GM10266 (cell line): Measurements from ENCODE around the gene HLF.

Experiments
- DNase-seq: peaks from one replicate; pipeline ENCODE4 v3.0.0; 2012; ENCODE audit errors: extremely low spot score
- TF ChIP-seq, protein P1 (sequence below): IDR thresholded peaks from 2 replicates; pipeline ENCODE4 v1.5.1; 2012; ENCODE audit warnings: mild to moderate bottlenecking, low read depth; ENCODE audit not compliant: control insufficient read depth, insufficient read depth; ENCODE audit errors: missing control alignments

Gene HLF

DNA sequence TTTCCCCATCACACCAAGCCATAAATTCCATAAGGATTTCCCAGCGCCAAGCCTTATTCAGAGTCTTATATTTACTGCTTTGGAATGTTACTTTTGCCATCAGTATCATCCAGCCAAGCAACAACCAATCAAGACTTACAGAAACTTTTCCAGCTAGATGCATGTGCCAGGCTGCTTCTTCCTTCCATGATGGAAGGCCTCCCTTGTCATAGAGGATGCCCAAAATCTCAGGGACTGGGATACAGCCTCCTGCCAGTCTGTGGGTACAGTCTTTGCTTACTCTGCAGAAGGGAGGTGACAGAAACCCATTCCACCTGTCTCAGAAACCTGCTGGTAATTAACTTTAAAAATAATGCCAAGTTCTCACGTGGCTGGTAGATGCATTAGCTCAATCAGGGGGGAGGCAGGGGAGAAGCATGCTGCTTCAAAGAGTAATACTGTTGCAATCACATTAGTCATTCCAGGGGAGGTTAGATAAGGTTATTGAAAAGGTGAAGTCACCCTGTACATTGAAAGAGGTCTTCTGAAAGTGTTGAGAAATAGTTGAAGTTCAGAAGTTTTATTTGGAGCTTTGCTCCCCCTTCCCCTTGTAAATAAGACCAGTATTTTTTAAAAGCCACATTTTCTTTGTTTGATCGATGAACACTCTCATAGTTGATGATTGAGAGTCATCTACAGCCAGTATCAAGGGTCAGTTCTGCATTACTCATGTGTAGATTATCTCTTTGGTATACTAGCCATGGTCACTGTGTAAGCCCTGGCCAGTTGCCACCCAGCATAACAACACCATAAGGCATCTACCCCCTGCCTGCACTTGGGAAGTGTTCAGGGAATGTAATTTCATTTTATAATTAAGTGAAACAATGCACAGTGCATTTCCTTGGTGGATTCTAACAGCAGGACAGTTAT, 22.2 kb downstream of the HLF start:
- no peak for DNase-seq
- TF ChIP-seq, protein P1, sequence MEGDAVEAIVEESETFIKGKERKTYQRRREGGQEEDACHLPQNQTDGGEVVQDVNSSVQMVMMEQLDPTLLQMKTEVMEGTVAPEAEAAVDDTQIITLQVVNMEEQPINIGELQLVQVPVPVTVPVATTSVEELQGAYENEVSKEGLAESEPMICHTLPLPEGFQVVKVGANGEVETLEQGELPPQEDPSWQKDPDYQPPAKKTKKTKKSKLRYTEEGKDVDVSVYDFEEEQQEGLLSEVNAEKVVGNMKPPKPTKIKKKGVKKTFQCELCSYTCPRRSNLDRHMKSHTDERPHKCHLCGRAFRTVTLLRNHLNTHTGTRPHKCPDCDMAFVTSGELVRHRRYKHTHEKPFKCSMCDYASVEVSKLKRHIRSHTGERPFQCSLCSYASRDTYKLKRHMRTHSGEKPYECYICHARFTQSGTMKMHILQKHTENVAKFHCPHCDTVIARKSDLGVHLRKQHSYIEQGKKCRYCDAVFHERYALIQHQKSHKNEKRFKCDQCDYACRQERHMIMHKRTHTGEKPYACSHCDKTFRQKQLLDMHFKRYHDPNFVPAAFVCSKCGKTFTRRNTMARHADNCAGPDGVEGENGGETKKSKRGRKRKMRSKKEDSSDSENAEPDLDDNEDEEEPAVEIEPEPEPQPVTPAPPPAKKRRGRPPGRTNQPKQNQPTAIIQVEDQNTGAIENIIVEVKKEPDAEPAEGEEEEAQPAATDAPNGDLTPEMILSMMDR, result no peak

DNA sequence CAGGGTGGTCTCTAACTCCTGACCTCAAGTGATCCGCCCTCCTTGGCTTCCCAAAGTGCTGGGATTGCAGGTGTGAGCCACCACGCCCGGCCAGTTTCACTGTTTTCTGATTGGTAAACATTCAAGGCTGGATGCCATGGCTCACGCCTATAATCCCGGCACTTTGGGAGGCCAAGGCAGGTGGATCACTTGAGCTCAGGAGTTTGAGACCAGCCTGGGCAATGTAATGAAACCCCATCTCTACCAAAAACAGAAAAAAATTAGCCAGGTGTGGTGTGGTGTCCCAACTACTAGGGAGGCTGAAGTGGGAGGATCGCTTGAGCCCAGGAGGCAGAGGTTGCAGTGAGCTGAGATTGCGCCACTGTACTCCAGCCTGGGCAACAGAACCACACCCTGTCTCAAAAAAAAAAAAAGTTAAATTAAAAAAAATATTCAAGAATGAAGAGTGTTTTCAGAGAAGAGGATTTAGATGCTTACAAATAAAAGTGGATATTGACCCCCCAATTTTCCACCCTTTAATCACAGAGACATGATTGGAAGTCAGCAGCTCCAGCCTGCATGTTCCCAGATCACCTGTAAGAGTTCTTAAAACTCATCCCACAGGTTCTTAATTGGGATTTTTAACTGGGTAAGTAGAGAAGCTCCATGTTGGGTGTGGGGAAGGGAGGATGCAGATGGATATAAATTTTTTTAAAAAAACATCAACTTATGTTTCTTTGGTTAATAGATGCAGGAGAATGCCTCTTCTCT, 23.8 kb downstream of the HLF start:
- no peak for DNase-seq
- TF ChIP-seq, protein P1, result no peak

DNA sequence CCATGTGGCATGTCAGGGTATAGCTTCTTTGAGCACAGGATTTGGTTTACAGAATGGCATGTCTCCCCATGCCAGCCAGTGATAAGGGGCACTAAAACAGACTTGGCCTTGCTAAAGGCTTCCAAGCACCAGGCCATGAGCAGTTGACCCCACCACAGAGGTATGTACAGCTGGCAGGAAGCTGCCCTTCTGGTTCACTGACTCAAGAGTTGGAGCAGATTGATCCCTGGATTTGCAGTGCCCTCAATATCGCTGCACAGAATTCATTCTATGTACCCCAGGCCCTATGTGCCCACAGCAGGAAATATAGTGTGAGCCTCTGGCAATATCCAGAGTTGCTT, 24.3 kb downstream of the HLF start:
- DNase-seq, result no peak
- TF ChIP-seq, protein P1, result no peak

DNA sequence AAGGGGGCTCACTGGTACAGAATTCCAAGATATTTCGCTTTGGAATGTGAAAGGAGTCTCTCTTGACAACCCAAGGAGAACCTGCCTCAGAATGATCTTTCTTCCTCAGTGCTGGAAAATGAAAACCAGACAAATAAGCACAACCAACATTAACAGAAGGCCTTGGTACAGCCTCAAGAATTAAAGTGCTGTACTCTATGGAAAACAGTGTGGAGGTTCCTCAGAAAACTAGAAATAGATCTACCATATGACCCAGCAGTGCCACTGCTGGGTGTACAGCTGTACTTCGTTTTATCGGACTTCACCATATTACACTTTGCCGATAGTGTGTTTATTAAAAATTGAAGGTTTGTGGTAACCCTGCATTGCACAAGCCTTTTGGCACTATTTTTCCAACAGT, 25.2 kb downstream of the HLF start:
- TF ChIP-seq, protein P1, result no peak

DNA sequence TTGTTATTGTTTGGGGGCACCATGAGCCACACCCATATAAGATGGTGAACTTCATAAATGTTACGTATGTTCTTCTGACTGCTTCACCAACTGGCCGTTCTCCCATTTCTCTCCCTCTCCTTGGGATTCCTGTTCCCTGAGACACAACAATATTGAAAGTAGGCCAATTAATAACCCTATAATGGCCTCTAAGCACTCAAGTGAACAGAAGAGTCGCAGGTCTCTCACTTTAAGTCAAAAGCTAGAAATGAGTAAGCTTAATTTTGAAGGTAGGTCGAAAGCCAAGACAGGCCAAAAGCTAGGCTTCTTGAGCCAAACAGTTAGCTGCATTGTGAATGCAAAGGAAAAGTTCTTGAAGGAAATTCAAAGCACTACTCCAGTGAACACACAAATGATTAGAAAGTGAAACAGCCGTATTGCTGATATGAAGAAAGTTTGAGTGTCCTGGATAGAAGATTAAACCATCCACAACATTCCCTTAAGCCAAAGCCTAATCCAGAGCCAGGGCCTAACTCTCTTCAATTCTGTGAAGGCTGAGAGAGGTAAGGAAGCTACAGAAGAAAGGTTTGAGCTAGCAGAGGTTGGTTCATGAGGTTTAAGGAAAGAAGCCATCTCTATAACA, 25.8 kb downstream of the HLF start:
- TF ChIP-seq, protein P1, result no peak
- no peak for DNase-seq

More for the DNA sequence above, 25.2 kb downstream of the HLF start:
- no peak for DNase-seq

DNA sequence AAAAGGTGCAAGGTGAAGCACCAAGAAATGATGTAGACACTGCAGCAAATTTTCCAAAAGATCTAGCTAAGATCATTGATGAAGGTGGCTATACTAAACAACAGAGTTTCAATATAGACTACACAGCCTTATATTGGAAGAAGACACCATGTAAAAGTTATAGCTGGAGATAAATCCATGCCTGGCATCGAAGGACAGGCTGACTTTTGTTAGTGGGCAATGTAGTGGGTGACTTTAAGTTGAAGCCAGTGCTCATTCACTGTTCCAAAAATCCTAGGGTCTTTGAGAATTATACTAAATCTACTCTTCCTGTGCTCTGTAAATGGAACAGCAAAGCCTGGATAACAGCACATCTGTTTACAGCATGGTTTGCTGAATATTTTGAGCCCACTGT, 26.4 kb downstream of the HLF start:
- DNase-seq, result no peak
- TF ChIP-seq, protein P1, result no peak
